WTC11 (cell line): ENCODE data around the gene PLXNC1. TPM values are rescaled to one million over a fixed set of nuclear protein-coding genes. Genes with fewer than 3 reads are reported as not detected.

Experiments
- ATAC-seq: fragments of 200-7000 bp; cut with Tn5 transposase; 2 replicates; pipeline ENCODE4 v1.10.0; 2021; ENCODE audit warnings: mild to moderate bottlenecking, moderate library complexity
- CTCF ChIA-PET: fragments of 300-600 bp; sonication (Branson Sonifier 250); formaldehyde crosslinking; loops from one replicate; lab custom pipeline; 2021; ENCODE audit warnings: antibody characterized with exemption; lab: Charles Lee
- POLR2A ChIA-PET: fragments of 350-600 bp; sonication (Branson Sonifier 250); formaldehyde crosslinking; loops from one replicate; lab custom pipeline; 2021; ENCODE audit warnings: antibody characterized with exemption; lab: Charles Lee
- DNase-seq: peaks from one replicate; pipeline ENCODE4 v3.0.0; 2021; ENCODE audit warnings: low spot score
- H3K27ac Mint-ChIP-seq: 2 replicates; pipeline ENCODE4 v1.8.0; 2021; ENCODE audit warnings: mixed read lengths
- H3K27me3 Mint-ChIP-seq: 2 replicates; pipeline ENCODE4 v1.8.0; 2021; ENCODE audit warnings: low read depth, mild to moderate bottlenecking, moderate library complexity, mixed read lengths
- H3K36me3 Mint-ChIP-seq: 2 replicates; pipeline ENCODE4 v1.8.0; 2021; ENCODE audit warnings: mixed read lengths
- H3K4me1 Mint-ChIP-seq: 2 replicates; pipeline ENCODE4 v1.8.0; 2022; ENCODE audit warnings: mixed read lengths
- H3K4me3 Mint-ChIP-seq: 2 replicates; pipeline ENCODE4 v1.8.0; 2021; ENCODE audit warnings: mild to moderate bottlenecking, moderate library complexity, mixed read lengths
- H3K9me3 Mint-ChIP-seq: 2 replicates; pipeline ENCODE4 v1.8.0; 2021; ENCODE audit warnings: mixed read lengths
- ATF1 ChIP-seq: sonication (generic); formaldehyde crosslinking; IDR thresholded peaks from 2 replicates; pipeline ENCODE4 v1.8.1; 2023; ENCODE audit warnings: mild to moderate bottlenecking, moderate library complexity, missing genetic modification reagents
- ATF3 ChIP-seq: sonication (generic); formaldehyde crosslinking; conservative IDR thresholded peaks from 2 replicates; pipeline ENCODE4 v1.8.1; 2022; ENCODE audit warnings: mild to moderate bottlenecking, missing genetic modification reagents
- CBFB ChIP-seq: sonication (generic); formaldehyde crosslinking; IDR thresholded peaks from 2 replicates; pipeline ENCODE4 v1.8.1; 2022; ENCODE audit warnings: mild to moderate bottlenecking, low read depth, missing genetic modification reagents
- CTCF ChIP-seq: fragments of 200-600 bp; IDR thresholded peaks from 2 replicates; pipeline ENCODE4 v1.8.0; 2022; ENCODE audit warnings: antibody characterized with exemption
- E2F5 ChIP-seq: sonication (generic); formaldehyde crosslinking; IDR thresholded peaks from 2 replicates; pipeline ENCODE4 v1.8.1; 2022; ENCODE audit warnings: mild to moderate bottlenecking, moderate library complexity, missing genetic modification reagents
- ETV6 ChIP-seq: sonication (generic); formaldehyde crosslinking; IDR thresholded peaks from 2 replicates; pipeline ENCODE4 v1.8.1; 2022; ENCODE audit warnings: mild to moderate bottlenecking, missing genetic modification reagents
- FOXK1 ChIP-seq: sonication (generic); formaldehyde crosslinking; IDR thresholded peaks from 2 replicates; pipeline ENCODE4 v1.8.0; 2022; ENCODE audit warnings: mild to moderate bottlenecking, moderate library complexity, missing genetic modification reagents
- FOXP1 ChIP-seq: sonication (generic); formaldehyde crosslinking; IDR thresholded peaks from 2 replicates; pipeline ENCODE4 v1.8.0; 2022; ENCODE audit warnings: missing genetic modification reagents, mild to moderate bottlenecking, moderate library complexity, borderline replicate concordance
- IRF1 ChIP-seq: sonication (generic); formaldehyde crosslinking; IDR thresholded peaks from 2 replicates; pipeline ENCODE4 v1.8.0; 2023; ENCODE audit warnings: missing genetic modification reagents
- JAZF1 ChIP-seq: fragments of 250-450 bp; sonication (Bioruptor Pico); IDR thresholded peaks from 2 replicates; pipeline ENCODE4 v1.9.0; 2021; ENCODE audit warnings: moderate library complexity, mild to moderate bottlenecking, inconsistent platforms
- MYBL2 ChIP-seq: sonication (generic); formaldehyde crosslinking; IDR thresholded peaks from 2 replicates; pipeline ENCODE4 v1.8.1; 2023; ENCODE audit warnings: mild to moderate bottlenecking, moderate library complexity, missing genetic modification reagents
- NFATC4 ChIP-seq: fragments of 250-450 bp; sonication (Bioruptor Pico); IDR thresholded peaks from 2 replicates; pipeline ENCODE4 v1.9.0; 2021; ENCODE audit warnings: mild to moderate bottlenecking
- NFE2L1 ChIP-seq: sonication (generic); formaldehyde crosslinking; IDR thresholded peaks from 2 replicates; pipeline ENCODE4 v1.8.1; 2023; ENCODE audit warnings: missing genetic modification reagents
- NFYB ChIP-seq: sonication (generic); formaldehyde crosslinking; conservative IDR thresholded peaks from 2 replicates; pipeline ENCODE4 v1.8.0; 2022; ENCODE audit warnings: low read depth, missing genetic modification reagents
- RELA ChIP-seq: sonication (generic); formaldehyde crosslinking; IDR thresholded peaks from 2 replicates; pipeline ENCODE4 v1.8.1; 2022; ENCODE audit warnings: missing genetic modification reagents, mild to moderate bottlenecking, borderline replicate concordance
- RORB ChIP-seq: fragments of 250-450 bp; sonication (Bioruptor Pico); IDR thresholded peaks from 2 replicates; pipeline ENCODE4 v1.9.0; 2021; ENCODE audit warnings: mild to moderate bottlenecking
- TCF7 ChIP-seq: sonication (generic); formaldehyde crosslinking; IDR thresholded peaks from 2 replicates; pipeline ENCODE4 v1.8.0; 2022; ENCODE audit warnings: mild to moderate bottlenecking, low read depth, missing genetic modification reagents, moderate library complexity
- ZNF396 ChIP-seq: fragments of 250-450 bp; sonication (Bioruptor Pico); IDR thresholded peaks from 2 replicates; pipeline ENCODE4 v1.8.0; 2021; ENCODE audit warnings: mild to moderate bottlenecking, moderate library complexity, borderline replicate concordance
- ZNF423 ChIP-seq: fragments of 250-450 bp; sonication (Bioruptor Pico); IDR thresholded peaks from 2 replicates; pipeline ENCODE4 v2.1.2; 2022; ENCODE audit warnings: mild to moderate bottlenecking, moderate library complexity
- total RNA-seq: library from RNA; stranded (reverse); gene quantifications from 3 replicates; pipeline ENCODE4 v1.2.3, GENCODE V29; 2021
- TF ChIP-seq, protein P1 (sequence below): sonication (generic); formaldehyde crosslinking; IDR thresholded peaks from 2 replicates; pipeline ENCODE4 v1.8.0; 2022; ENCODE audit warnings: mild to moderate bottlenecking, missing genetic modification reagents
- TF ChIP-seq, protein P2 (sequence below): sonication (generic); formaldehyde crosslinking; IDR thresholded peaks from 2 replicates; pipeline ENCODE4 v1.8.0; 2022; ENCODE audit warnings: mild to moderate bottlenecking, missing genetic modification reagents
- TF ChIP-seq, protein P3 (sequence below): fragments of 250-450 bp; sonication (Bioruptor Pico); IDR thresholded peaks from 2 replicates; pipeline ENCODE4 v1.9.0; 2021; ENCODE audit warnings: mild to moderate bottlenecking

Gene PLXNC1
- total RNA-seq, 1 experiment from 2014 or later: 3.1 TPM

DNA sequence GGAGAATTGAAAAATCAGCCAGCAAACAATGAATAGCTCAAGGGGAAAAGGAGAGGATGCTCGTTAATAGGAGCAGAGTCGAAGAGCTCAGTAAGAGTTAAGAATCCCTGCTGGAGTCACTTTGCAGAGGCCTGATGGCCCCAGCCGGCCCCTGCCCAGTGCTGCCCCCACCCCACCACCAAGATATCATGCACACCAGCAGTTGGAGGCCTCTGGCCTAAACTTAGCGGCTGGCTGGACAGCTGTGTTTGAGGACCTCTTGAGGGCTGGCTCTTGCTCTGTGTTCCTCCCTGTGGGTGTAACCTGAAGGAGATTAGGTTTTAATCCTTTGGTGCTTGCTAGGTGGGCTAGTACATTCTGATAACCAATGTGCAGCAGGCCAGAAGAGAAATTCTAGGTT is 142.0 kb downstream of the PLXNC1 start:
- ChIA-PET CTCF (interaction anchor here (0.9 to 1.4 kb wide), 4 partner anchors 69 to 244 kb away, joined by 3 to 5 read pairs (median 4); no protein-coding TSS in a partner anchor), POLR2A (no interaction called here)
- H3K4me3 Mint-ChIP-seq: no peak overlapping the region

DNA sequence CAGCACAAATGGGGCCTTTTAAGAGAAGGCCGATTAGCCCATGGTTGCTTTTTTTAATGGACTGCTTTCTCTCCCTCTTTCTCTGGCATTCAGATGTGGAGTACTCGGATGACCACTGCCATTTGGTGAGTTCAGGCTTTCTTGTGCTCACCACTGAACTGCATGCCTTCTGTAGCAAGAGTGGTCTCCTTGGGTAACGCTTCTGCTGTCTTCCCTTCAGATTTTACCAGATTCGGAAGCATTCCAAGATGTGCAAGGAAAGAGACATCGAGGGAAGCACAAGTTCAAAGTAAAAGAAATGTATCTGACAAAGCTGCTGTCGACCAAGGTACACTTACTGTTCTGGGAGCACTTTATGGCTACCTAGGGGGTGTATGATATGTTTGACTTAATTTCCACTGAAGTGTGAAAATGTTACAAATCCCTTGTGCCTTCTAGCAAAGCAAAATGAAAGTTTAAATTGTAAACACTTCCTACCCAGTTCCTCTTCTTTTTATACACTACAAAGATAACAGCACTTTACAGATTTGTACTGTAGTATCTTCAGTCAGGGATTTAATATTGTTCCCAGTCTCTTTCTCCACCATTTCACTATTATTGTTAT is 148.8 kb downstream of the PLXNC1 start:
- Mint-ChIP-seq H3K9me3 (no peaks in the 10 kb centered on the region), H3K4me3 (no peak overlapping the region), H3K27ac (no peak overlapping the region), H3K36me3 (peaks cover 5% of the 10 kb centered on the region; the same call in 1 of the 2 replicates), H3K27me3 (no peaks in the 10 kb centered on the region), H3K4me1 (no peaks in the 10 kb centered on the region)
- TF ChIP-seq JAZF1 (no peak), ATF1 (CRISPR knock-in tag) (no peak), RELA (CRISPR knock-in tag) (no peak), NFYB (CRISPR knock-in tag) (no peak), NFATC4 (CRISPR knock-in tag) (no peak)
- TF ChIP-seq, protein P1, sequence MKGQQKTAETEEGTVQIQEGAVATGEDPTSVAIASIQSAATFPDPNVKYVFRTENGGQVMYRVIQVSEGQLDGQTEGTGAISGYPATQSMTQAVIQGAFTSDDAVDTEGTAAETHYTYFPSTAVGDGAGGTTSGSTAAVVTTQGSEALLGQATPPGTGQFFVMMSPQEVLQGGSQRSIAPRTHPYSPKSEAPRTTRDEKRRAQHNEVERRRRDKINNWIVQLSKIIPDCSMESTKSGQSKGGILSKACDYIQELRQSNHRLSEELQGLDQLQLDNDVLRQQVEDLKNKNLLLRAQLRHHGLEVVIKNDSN (CRISPR knock-in tag): no peak
- CTCF ChIA-PET: no interaction called here
- DNase-seq (no peak), ATAC-seq (no peak)
- POLR2A ChIA-PET: no interaction called here

More for the DNA sequence above, 142.0 kb downstream of the PLXNC1 start:
- TF ChIP-seq FOXP1 (CRISPR knock-in tag): no peak
- no peak for TF ChIP-seq TCF7 (CRISPR knock-in tag)
- TF ChIP-seq IRF1: no peak
- no peak for TF ChIP-seq CBFB (CRISPR knock-in tag)
- no peak for TF ChIP-seq NFE2L1 (CRISPR knock-in tag)
- TF ChIP-seq ATF3: no peak
- TF ChIP-seq FOXK1 (CRISPR knock-in tag): no peak
- no peak for TF ChIP-seq ZNF423
- TF ChIP-seq E2F5 (CRISPR knock-in tag): no peak
- TF ChIP-seq CTCF: no peak
- TF ChIP-seq, protein P2, sequence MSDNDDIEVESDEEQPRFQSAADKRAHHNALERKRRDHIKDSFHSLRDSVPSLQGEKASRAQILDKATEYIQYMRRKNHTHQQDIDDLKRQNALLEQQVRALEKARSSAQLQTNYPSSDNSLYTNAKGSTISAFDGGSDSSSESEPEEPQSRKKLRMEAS (CRISPR knock-in tag): no peak
- TF ChIP-seq, all 79 proteins: peak for 0
- ATAC-seq: peak; percentile 56
- Mint-ChIP-seq H3K36me3 (no peaks in the 10 kb centered on the region), H3K27me3 (no peaks in the 10 kb centered on the region), H3K27ac (no peak overlapping the region), H3K9me3 (no peaks in the 10 kb centered on the region), H3K4me1 (peaks cover 49% of the 10 kb centered on the region)
- no peak for DNase-seq

DNA sequence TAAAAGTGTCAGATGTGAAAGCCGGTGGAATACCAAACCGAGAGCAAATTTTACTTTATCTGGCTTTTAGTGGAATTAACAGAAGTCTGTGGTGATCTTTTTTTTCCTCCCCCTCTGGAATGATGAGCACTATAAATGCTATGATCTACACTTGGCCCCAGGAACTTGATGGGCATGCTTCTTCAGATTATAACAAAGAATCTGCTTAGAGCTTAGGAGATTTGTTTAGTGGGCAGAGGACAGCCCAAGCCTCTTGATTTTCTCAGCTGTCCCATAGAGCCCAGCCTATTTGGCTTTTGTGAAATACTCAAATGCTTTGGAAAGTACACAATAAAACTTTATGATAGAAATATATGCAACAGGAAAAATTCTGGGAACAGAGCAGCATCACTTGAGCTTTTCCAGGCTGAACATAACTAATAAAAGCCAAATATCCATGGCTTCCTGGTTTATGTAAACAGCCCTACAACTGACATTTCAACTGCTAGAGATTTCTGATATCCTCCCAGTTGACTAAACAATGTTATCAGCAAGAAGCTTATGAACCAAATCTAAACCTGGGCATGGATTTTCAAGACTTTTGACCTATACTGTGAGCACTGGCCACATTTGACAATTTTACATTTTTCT is 149.6 kb downstream of the PLXNC1 start:
- CTCF ChIA-PET: interaction anchor here (1.1 kb wide), 1 partner anchor 37 kb away, joined by 3 read pairs; no protein-coding TSS in a partner anchor
- H3K27ac Mint-ChIP-seq: no peak overlapping the region
- ATAC-seq: no peak
- H3K36me3 Mint-ChIP-seq: peaks cover 5% of the 10 kb centered on the region; the same call in 1 of the 2 replicates
- H3K4me3 Mint-ChIP-seq: no peak overlapping the region
- POLR2A ChIA-PET: no interaction called here
- DNase-seq: no peak
- H3K27me3 Mint-ChIP-seq: no peaks in the 10 kb centered on the region
- no peaks in the 10 kb centered on the region for H3K4me1 Mint-ChIP-seq
- no peaks in the 10 kb centered on the region for H3K9me3 Mint-ChIP-seq
- TF ChIP-seq RORB (CRISPR knock-in tag) (no peak), MYBL2 (CRISPR knock-in tag) (no peak), CBFB (CRISPR knock-in tag) (no peak), E2F5 (CRISPR knock-in tag) (no peak), ETV6 (CRISPR knock-in tag) (no peak), ZNF396 (no peak)
- TF ChIP-seq, protein P1 (CRISPR knock-in tag): no peak
- TF ChIP-seq, protein P3, sequence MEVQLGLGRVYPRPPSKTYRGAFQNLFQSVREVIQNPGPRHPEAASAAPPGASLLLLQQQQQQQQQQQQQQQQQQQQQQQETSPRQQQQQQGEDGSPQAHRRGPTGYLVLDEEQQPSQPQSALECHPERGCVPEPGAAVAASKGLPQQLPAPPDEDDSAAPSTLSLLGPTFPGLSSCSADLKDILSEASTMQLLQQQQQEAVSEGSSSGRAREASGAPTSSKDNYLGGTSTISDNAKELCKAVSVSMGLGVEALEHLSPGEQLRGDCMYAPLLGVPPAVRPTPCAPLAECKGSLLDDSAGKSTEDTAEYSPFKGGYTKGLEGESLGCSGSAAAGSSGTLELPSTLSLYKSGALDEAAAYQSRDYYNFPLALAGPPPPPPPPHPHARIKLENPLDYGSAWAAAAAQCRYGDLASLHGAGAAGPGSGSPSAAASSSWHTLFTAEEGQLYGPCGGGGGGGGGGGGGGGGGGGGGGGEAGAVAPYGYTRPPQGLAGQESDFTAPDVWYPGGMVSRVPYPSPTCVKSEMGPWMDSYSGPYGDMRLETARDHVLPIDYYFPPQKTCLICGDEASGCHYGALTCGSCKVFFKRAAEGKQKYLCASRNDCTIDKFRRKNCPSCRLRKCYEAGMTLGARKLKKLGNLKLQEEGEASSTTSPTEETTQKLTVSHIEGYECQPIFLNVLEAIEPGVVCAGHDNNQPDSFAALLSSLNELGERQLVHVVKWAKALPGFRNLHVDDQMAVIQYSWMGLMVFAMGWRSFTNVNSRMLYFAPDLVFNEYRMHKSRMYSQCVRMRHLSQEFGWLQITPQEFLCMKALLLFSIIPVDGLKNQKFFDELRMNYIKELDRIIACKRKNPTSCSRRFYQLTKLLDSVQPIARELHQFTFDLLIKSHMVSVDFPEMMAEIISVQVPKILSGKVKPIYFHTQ (CRISPR knock-in tag): no peak
